ENCODE results near the gene HIBADH.
"Not testable (repeated sequence)": the region's sequence is repeated elsewhere in the genome, so short reads cannot be mapped to it uniquely, and the experiment has no call there.

Gene HIBADH

DNA sequence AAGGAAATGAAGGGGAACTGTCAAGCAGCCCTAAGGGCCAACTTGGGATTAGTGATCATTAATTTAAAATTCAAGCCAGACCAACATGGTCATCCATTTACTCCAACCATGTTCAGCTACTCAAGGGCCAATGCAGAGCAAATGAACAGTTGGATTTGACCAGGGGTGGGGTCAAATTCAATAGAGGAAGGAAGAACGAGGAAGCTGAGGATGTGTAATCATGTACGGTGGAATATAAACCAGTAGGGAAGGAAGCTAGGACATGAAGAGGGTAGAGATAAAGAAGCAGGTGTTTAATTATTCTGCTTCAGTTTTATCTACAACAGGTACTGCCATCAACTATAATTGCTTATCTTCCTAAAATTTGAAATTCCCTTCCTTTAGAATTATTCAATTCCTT lies 81.6 kb downstream of the HIBADH start:
- Histone ChIP-seq H3K4ac (ENCODE audit: low read depth in 1 of 2, low read length in 2 of 2) (no peak overlapping the region), H3K27me3 (ENCODE audit: control insufficient read depth in 1 of 2, insufficient read depth in 1 of 2, low read length in 2 of 2) (no peaks in the 10 kb centered on the region), H3K79me1 (replicated peaks; ENCODE audit: low read length, poor library complexity, severe bottlenecking) (no peaks in the 10 kb centered on the region), H3K4me3 (ENCODE audit: insufficient read depth in 1 of 2, low read depth in 1 of 2, low read length in 2 of 2) (no peak overlapping the region), H2AK5ac (ENCODE audit: low read length, severe bottlenecking) (no peak overlapping the region), H3K27ac (ENCODE audit: low read length, poor library complexity, severe bottlenecking) (no peak overlapping the region), H3K4me1 (ENCODE audit: control insufficient read depth, insufficient read depth, low read depth, low read length) (no peaks in the 10 kb centered on the region), H2BK5ac (ENCODE audit: low read depth, low read length, poor library complexity, severe bottlenecking) (no peak overlapping the region), H4K91ac (ENCODE audit: low read length) (no peak overlapping the region), H3K14ac (ENCODE audit: low read length in 2 of 2) (no peak overlapping the region), H3K4me2 (ENCODE audit: low read length, poor library complexity, severe bottlenecking) (no peak overlapping the region), H3K9me3 (ENCODE audit: control insufficient read depth, low read length) (no peaks in the 10 kb centered on the region), H2BK120ac (ENCODE audit: low read depth, low read length) (no peak overlapping the region), H2BK12ac (ENCODE audit: low read length in 2 of 2) (no peak overlapping the region), H3K18ac (ENCODE audit: low read depth in 1 of 2, low read length in 2 of 2) (no peak overlapping the region), H2AFZ (ENCODE audit: low read depth, low read length) (no peak overlapping the region), H3K36me3 (ENCODE audit: control insufficient read depth in 1 of 2, insufficient read depth in 2 of 2, low read depth in 1 of 2, low read length in 2 of 2) (no peaks in the 10 kb centered on the region), H3K23ac (ENCODE audit: low read length in 2 of 2) (no peak overlapping the region), H2BK15ac (ENCODE audit: low read depth, poor library complexity, severe bottlenecking) (no peak overlapping the region), H3K9ac (ENCODE audit: low read length) (no peak overlapping the region), H4K8ac (ENCODE audit: low read length) (no peak overlapping the region)
- DNase-seq, result no peak
- WGBS, result 100% methylated on average over 1 of the region's 2 CpGs

DNA sequence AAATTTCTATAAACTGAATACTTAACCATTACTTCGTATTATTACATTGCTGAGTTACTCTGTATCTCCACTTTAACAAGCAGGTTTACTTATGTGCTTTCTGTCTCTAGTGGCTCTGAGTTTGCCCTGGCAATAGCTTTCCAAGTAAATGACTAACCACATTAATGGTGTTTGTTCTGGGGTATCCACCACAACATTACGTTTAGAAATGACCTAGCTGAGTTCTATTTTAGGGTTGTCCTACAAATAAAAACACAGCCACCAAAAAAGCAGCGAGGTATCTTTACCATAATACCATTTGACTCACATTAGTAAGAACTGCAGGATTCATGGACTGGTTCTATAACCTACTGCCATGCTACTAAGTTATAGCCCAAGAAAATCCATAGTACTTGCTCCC lies 83.1 kb downstream of the HIBADH start:
- no peak overlapping the region for H2BK120ac ChIP-seq (ENCODE audit: low read depth, low read length)
- H3K9ac ChIP-seq (ENCODE audit: low read length), result no peak overlapping the region
- no peak overlapping the region for H3K18ac ChIP-seq (ENCODE audit: low read depth in 1 of 2, low read length in 2 of 2)
- H3K4ac ChIP-seq (ENCODE audit: low read depth in 1 of 2, low read length in 2 of 2), result no peak overlapping the region
- no peak overlapping the region for H3K23ac ChIP-seq (ENCODE audit: low read length in 2 of 2)
- DNase-seq, result no peak
- H3K9me3 ChIP-seq (ENCODE audit: control insufficient read depth, low read length), result no peaks in the 10 kb centered on the region
- no peaks in the 10 kb centered on the region for H3K79me1 ChIP-seq (replicated peaks; ENCODE audit: low read length, poor library complexity, severe bottlenecking)
- no peak overlapping the region for H2AK5ac ChIP-seq (ENCODE audit: low read length, severe bottlenecking)
- H2BK15ac ChIP-seq (ENCODE audit: low read depth, poor library complexity, severe bottlenecking), result no peak overlapping the region
- H3K27me3 ChIP-seq (ENCODE audit: control insufficient read depth in 1 of 2, insufficient read depth in 1 of 2, low read length in 2 of 2), result no peaks in the 10 kb centered on the region
- no peak overlapping the region for H4K8ac ChIP-seq (ENCODE audit: low read length)
- H3K4me2 ChIP-seq (ENCODE audit: low read length, poor library complexity, severe bottlenecking), result no peak overlapping the region
- no peak overlapping the region for H2BK12ac ChIP-seq (ENCODE audit: low read length in 2 of 2)
- H3K27ac ChIP-seq (ENCODE audit: low read length, poor library complexity, severe bottlenecking), result no peak overlapping the region
- H3K14ac ChIP-seq (ENCODE audit: low read length in 2 of 2), result no peak overlapping the region
- H2AFZ ChIP-seq (ENCODE audit: low read depth, low read length), result no peak overlapping the region
- H3K4me3 ChIP-seq (ENCODE audit: insufficient read depth in 1 of 2, low read depth in 1 of 2, low read length in 2 of 2), result no peak overlapping the region
- 88% methylated on average over 3 of the region's 3 CpGs for WGBS
- no peak overlapping the region for H2BK5ac ChIP-seq (ENCODE audit: low read depth, low read length, poor library complexity, severe bottlenecking)
- no peaks in the 10 kb centered on the region for H3K4me1 ChIP-seq (ENCODE audit: control insufficient read depth, insufficient read depth, low read depth, low read length)
- H4K91ac ChIP-seq (ENCODE audit: low read length), result no peak overlapping the region
- peaks cover 0 to 6% of the 10 kb centered on the region in 2 experiments for H3K36me3 ChIP-seq (ENCODE audit: control insufficient read depth in 1 of 2, insufficient read depth in 2 of 2, low read depth in 1 of 2, low read length in 2 of 2)

DNA sequence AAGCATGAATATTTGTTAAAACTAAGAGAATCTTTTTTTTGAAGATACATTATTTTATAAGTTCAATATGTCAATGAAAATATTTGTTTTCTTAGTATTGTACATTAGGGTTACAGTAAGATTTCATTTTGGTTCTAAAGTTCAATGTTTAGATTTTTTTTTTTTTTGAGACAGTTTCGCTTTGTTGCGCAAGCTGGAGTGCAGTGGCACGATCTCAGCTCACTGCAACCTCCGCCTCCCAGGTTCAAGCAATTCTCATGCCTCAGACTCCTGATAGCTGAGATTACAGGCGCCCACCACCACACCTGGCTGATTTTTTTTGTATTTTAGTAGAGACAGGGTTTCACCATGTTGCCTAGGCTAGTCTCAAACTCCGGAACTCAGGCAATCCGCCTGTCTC lies 84.5 kb downstream of the HIBADH start:
- not testable (repeated sequence) for H3K18ac ChIP-seq (ENCODE audit: low read depth in 1 of 2, low read length in 2 of 2); H3K36me3 ChIP-seq (ENCODE audit: control insufficient read depth in 1 of 2, insufficient read depth in 2 of 2, low read depth in 1 of 2, low read length in 2 of 2); H3K4ac ChIP-seq (ENCODE audit: low read depth in 1 of 2, low read length in 2 of 2); H2BK120ac ChIP-seq (ENCODE audit: low read depth, low read length); H3K23ac ChIP-seq (ENCODE audit: low read length in 2 of 2); H3K9ac ChIP-seq (ENCODE audit: low read length); H2BK5ac ChIP-seq (ENCODE audit: low read depth, low read length, poor library complexity, severe bottlenecking); H3K9me3 ChIP-seq (ENCODE audit: control insufficient read depth, low read length); H3K27me3 ChIP-seq (ENCODE audit: control insufficient read depth in 1 of 2, insufficient read depth in 1 of 2, low read length in 2 of 2); H2BK15ac ChIP-seq (ENCODE audit: low read depth, poor library complexity, severe bottlenecking); H3K14ac ChIP-seq (ENCODE audit: low read length in 2 of 2); H3K27ac ChIP-seq (ENCODE audit: low read length, poor library complexity, severe bottlenecking); H3K79me1 ChIP-seq (replicated peaks; ENCODE audit: low read length, poor library complexity, severe bottlenecking); DNase-seq; H4K91ac ChIP-seq (ENCODE audit: low read length); H2AFZ ChIP-seq (ENCODE audit: low read depth, low read length); H3K4me2 ChIP-seq (ENCODE audit: low read length, poor library complexity, severe bottlenecking); H3K4me1 ChIP-seq (ENCODE audit: control insufficient read depth, insufficient read depth, low read depth, low read length); H3K4me3 ChIP-seq (ENCODE audit: insufficient read depth in 1 of 2, low read depth in 1 of 2, low read length in 2 of 2); H4K8ac ChIP-seq (ENCODE audit: low read length); H2AK5ac ChIP-seq (ENCODE audit: low read length, severe bottlenecking); H2BK12ac ChIP-seq (ENCODE audit: low read length in 2 of 2)
- 89% methylated on average over 7 of the region's 7 CpGs for WGBS

DNA sequence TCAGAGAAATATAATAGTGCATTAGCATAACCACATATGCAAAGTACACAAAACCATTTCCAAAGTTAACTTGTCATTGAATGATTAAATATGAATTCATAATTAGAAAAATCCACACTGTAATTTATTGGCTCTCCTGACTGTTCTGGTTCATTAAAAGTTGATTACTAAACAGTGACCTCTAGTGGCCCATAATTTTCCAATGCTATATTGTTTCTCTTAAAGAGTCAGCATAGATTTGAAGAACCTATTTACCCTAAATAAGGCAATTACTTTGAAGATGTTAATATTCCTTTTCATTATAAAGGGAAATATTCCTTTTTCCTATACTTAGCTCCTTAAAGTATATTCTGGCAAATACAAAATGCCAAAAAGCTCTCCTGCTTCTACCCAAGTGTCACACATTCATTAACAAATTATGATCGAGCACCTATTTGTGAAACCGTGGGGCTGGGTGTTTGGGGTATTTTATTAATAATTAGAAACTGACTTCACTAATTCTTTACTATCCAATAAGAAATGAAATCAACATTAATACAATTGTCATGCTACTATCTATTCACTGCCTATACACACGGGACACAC lies 86.2 kb downstream of the HIBADH start:
- Histone ChIP-seq H4K8ac (ENCODE audit: low read length) (no peak overlapping the region), H3K4me2 (ENCODE audit: low read length, poor library complexity, severe bottlenecking) (no peak overlapping the region), H2BK15ac (ENCODE audit: low read depth, poor library complexity, severe bottlenecking) (no peak overlapping the region), H3K9ac (ENCODE audit: low read length) (no peak overlapping the region), H2AK5ac (ENCODE audit: low read length, severe bottlenecking) (no peak overlapping the region), H3K4me3 (ENCODE audit: insufficient read depth in 1 of 2, low read depth in 1 of 2, low read length in 2 of 2) (no peak overlapping the region), H2BK5ac (ENCODE audit: low read depth, low read length, poor library complexity, severe bottlenecking) (no peak overlapping the region), H3K4ac (ENCODE audit: low read depth in 1 of 2, low read length in 2 of 2) (no peak overlapping the region), H3K4me1 (ENCODE audit: control insufficient read depth, insufficient read depth, low read depth, low read length) (no peaks in the 10 kb centered on the region), H3K23ac (ENCODE audit: low read length in 2 of 2) (no peak overlapping the region), H3K14ac (ENCODE audit: low read length in 2 of 2) (no peak overlapping the region), H3K27me3 (ENCODE audit: control insufficient read depth in 1 of 2, insufficient read depth in 1 of 2, low read length in 2 of 2) (no peaks in the 10 kb centered on the region), H3K9me3 (ENCODE audit: control insufficient read depth, low read length) (no peaks in the 10 kb centered on the region), H4K91ac (ENCODE audit: low read length) (no peak overlapping the region), H3K36me3 (ENCODE audit: control insufficient read depth in 1 of 2, insufficient read depth in 2 of 2, low read depth in 1 of 2, low read length in 2 of 2) (peaks cover 0 to 6% of the 10 kb centered on the region in 2 experiments), H3K79me1 (replicated peaks; ENCODE audit: low read length, poor library complexity, severe bottlenecking) (no peaks in the 10 kb centered on the region), H3K18ac (ENCODE audit: low read depth in 1 of 2, low read length in 2 of 2) (no peak overlapping the region), H2AFZ (ENCODE audit: low read depth, low read length) (no peak overlapping the region), H2BK12ac (ENCODE audit: low read length in 2 of 2) (no peak overlapping the region), H3K27ac (ENCODE audit: low read length, poor library complexity, severe bottlenecking) (no peak overlapping the region), H2BK120ac (ENCODE audit: low read depth, low read length) (no peak overlapping the region)
- WGBS, result 98% methylated on average over 1 of the region's 3 CpGs
- DNase-seq, result peak; percentile 52

Data from mesenchymal stem cell (in vitro differentiated cells and primary cell).